IMR-90 (cell line): ENCODE measurements around the gene MACIR.

ENCODE experiments used
- MAFK ChIP-seq: IDR thresholded peaks from 2 replicates; pipeline ENCODE4 v1.6.1; 2012; ENCODE audit warnings: low read depth, low read length, improper control_type of control experiment
- POLR2A ChIP-seq: IDR thresholded peaks from 2 replicates; pipeline ENCODE4 v1.6.1; 2012; ENCODE audit warnings: mild to moderate bottlenecking, low read depth, low read length
- TF ChIP-seq, protein P1 (sequence below): conservative IDR thresholded peaks from 2 replicates; pipeline ENCODE4 v1.5.1; 2012; ENCODE audit warnings: mild to moderate bottlenecking, low read depth, low read length, improper control_type of control experiment

DNA sequence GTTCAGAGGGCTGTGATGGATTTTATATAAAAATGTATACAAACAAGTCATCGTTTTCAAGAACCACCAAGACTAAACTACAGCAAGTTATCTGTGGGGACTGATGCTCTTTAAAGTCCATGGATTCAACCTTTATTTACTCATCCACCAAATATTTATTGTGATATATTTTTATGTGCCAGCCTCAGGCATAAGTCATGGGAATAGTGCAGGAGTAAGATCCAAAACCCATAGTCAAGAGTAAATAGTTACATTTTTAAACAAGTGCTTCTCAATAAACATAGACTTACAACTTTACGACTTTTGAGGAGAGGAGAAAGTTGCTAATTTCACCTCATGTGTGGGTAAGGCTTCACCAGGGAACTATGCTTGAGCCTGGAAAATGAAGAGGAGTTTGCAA, 24.6 kb downstream of the MACIR start:
- TF ChIP-seq, protein P1, sequence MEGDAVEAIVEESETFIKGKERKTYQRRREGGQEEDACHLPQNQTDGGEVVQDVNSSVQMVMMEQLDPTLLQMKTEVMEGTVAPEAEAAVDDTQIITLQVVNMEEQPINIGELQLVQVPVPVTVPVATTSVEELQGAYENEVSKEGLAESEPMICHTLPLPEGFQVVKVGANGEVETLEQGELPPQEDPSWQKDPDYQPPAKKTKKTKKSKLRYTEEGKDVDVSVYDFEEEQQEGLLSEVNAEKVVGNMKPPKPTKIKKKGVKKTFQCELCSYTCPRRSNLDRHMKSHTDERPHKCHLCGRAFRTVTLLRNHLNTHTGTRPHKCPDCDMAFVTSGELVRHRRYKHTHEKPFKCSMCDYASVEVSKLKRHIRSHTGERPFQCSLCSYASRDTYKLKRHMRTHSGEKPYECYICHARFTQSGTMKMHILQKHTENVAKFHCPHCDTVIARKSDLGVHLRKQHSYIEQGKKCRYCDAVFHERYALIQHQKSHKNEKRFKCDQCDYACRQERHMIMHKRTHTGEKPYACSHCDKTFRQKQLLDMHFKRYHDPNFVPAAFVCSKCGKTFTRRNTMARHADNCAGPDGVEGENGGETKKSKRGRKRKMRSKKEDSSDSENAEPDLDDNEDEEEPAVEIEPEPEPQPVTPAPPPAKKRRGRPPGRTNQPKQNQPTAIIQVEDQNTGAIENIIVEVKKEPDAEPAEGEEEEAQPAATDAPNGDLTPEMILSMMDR: no peak
- TF ChIP-seq MAFK (no peak), POLR2A (no peak)
